ENCODE measurements around the gene C19orf47. TPM values are rescaled to one million over a fixed set of nuclear protein-coding genes. Genes with fewer than 3 reads are reported as not detected.

Gene C19orf47
- polyA plus RNA-seq, 1 experiment, result 15.9 TPM

DNA sequence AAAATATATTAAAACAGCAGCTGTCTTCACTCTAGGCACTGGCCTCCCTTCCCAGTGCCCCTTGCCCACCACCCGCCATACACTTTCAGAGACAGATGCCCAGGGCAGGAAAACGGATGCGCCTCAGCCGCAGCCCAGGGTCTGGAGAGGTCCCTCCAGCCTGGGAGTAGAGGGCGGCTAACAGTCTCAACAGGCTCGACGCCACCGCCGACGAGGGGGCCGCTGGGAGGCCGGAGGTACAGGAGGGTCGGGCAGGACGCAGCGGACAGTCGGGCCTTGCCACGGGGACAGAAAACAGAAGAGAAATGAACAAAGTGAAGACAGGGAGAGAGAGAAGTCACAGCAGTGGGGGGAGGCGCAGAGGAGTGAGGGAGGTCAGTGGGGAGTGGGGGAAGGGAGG lies 27.1 kb downstream of the C19orf47 start:
- DNase-seq (ENCODE audit: low read depth, low spot score), result no peak
- Histone ChIP-seq H3K27ac (ENCODE audit: low read depth, low read length) (no peak overlapping the region), H3K9me3 (ENCODE audit: control insufficient read depth, insufficient read depth, low read length) (no peaks in the 10 kb centered on the region), H3K27me3 (ENCODE audit: control insufficient read depth, insufficient read depth, low read length) (no peaks in the 10 kb centered on the region), H3K4me3 (ENCODE audit: low read depth, low read length) (no peak overlapping the region)
- TF ChIP-seq, protein P1, sequence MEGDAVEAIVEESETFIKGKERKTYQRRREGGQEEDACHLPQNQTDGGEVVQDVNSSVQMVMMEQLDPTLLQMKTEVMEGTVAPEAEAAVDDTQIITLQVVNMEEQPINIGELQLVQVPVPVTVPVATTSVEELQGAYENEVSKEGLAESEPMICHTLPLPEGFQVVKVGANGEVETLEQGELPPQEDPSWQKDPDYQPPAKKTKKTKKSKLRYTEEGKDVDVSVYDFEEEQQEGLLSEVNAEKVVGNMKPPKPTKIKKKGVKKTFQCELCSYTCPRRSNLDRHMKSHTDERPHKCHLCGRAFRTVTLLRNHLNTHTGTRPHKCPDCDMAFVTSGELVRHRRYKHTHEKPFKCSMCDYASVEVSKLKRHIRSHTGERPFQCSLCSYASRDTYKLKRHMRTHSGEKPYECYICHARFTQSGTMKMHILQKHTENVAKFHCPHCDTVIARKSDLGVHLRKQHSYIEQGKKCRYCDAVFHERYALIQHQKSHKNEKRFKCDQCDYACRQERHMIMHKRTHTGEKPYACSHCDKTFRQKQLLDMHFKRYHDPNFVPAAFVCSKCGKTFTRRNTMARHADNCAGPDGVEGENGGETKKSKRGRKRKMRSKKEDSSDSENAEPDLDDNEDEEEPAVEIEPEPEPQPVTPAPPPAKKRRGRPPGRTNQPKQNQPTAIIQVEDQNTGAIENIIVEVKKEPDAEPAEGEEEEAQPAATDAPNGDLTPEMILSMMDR (IDR thresholded peaks at IDR 0.05; ENCODE audit: low read depth, low read length), result no peak
- ChIA-PET POLR2A (no interaction called here), CTCF (interaction anchor here (1.4 kb wide), 1 partner anchor 16 kb away, joined by 4 read pairs; no protein-coding TSS in a partner anchor)

DNA sequence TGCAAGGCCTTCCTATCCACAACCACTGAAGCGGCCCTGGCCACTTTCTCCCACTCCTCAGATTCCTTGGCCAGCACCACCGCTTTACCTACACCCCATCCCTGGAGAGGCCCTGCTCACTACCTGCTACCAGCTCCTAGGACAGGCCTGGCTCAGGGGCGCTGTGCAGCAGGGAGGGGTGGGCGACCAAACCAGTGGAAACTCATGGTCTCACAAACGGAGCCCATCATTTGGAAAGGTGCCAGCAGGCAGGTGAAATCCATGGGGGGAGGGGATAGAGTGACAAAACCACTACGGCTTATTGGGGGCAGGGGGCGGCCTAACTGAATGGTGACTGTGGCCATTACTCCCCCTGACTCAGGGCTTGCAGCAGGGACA lies 27.6 kb downstream of the C19orf47 start:
- Histone ChIP-seq H3K27me3 (ENCODE audit: control insufficient read depth, insufficient read depth, low read length) (no peaks in the 10 kb centered on the region), H3K9me3 (ENCODE audit: control insufficient read depth, insufficient read depth, low read length) (no peaks in the 10 kb centered on the region), H3K27ac (ENCODE audit: low read depth, low read length) (no peak overlapping the region), H3K4me3 (ENCODE audit: low read depth, low read length) (no peak overlapping the region)
- ChIA-PET CTCF (interaction anchor here (0.7 kb wide), 1 partner anchor 15 kb away, joined by 6 read pairs; no protein-coding TSS in a partner anchor), POLR2A (no interaction called here)
- TF ChIP-seq, protein P1 (IDR thresholded peaks at IDR 0.05; ENCODE audit: low read depth, low read length), result no peak
- DNase-seq (ENCODE audit: low read depth, low spot score), result no peak

DNA sequence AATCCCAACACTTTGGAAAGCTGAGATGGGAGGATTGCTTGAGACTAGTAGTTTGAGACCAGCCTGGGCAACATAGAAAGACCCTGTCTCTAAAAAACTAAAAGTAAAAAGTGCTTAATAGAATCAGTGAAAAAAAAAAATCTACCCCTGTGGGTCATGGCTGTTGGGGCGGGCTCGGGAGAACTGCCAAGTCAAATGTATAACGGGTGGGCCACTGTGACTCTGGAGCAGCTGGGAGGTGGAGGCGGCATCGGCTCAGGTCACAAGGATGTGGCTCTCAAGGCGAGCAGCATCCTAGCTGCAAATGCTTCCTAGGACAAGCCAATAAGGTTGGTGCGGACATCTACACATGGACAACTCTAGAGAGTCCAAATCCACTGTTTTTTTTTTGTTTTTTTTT lies 30.9 kb downstream of the C19orf47 start:
- CTCF ChIA-PET, result interaction anchor here (1.0 kb wide), 1 partner anchor 12 kb away, joined by 3 read pairs; no protein-coding TSS in a partner anchor
- no peaks in the 10 kb centered on the region for H3K9me3 ChIP-seq (ENCODE audit: control insufficient read depth, insufficient read depth, low read length)
- POLR2A ChIA-PET, result no interaction called here
- TF ChIP-seq, protein P1 (IDR thresholded peaks at IDR 0.05; ENCODE audit: low read depth, low read length), result no peak
- H3K27me3 ChIP-seq (ENCODE audit: control insufficient read depth, insufficient read depth, low read length), result no peaks in the 10 kb centered on the region
- H3K4me3 ChIP-seq (ENCODE audit: low read depth, low read length), result no peak overlapping the region
- no peak for DNase-seq (ENCODE audit: low read depth, low spot score)
- H3K27ac ChIP-seq (ENCODE audit: low read depth, low read length), result no peak overlapping the region

DNA sequence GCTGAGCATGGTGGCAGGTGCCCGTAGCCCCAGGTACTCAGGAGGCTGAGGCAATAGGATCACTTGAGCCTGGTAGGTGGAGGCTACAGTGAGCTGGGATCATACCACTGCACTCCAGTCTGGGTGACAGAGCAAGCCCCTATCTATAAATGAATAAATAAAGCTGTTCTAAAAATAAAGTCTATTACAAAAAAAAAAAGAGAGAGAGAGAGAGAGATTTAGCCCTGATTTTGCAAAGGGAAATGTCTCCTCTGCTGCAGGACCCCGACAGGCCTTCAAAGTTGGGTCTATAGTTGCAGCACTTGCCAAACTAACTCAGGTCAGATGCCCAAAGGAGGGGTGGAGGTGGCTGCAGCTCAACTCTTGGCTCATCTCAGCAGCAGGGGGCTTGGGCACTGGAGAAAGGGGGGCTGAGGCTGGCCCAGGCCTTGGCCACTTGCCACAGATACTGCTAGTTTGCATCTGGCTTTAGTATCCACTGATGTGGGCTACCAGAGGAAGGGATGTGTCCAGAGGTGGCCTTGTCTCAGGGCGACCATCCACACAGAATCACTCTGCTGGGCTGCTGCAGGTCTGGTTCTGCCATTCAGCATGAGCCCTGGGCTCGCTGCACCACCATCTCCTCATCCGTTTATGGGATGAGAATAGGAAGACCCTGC lies 32.3 kb downstream of the C19orf47 start:
- CTCF ChIA-PET, result interaction anchor here (1.7 kb wide), 1 partner anchor 11 kb away, joined by 12 read pairs; no protein-coding TSS in a partner anchor
- H3K9me3 ChIP-seq (ENCODE audit: control insufficient read depth, insufficient read depth, low read length), result no peaks in the 10 kb centered on the region
- H3K27ac ChIP-seq (ENCODE audit: low read depth, low read length), result no peak overlapping the region
- H3K4me3 ChIP-seq (ENCODE audit: low read depth, low read length), result no peak overlapping the region
- no peak for DNase-seq (ENCODE audit: low read depth, low spot score)
- POLR2A ChIA-PET, result interaction anchor here (0.7 kb wide), 1 partner anchor 195 kb away, joined by 3 read pairs; no protein-coding TSS in a partner anchor
- no peaks in the 10 kb centered on the region for H3K27me3 ChIP-seq (ENCODE audit: control insufficient read depth, insufficient read depth, low read length)
- TF ChIP-seq, protein P1 (IDR thresholded peaks at IDR 0.05; ENCODE audit: low read depth, low read length), result no peak

DNA sequence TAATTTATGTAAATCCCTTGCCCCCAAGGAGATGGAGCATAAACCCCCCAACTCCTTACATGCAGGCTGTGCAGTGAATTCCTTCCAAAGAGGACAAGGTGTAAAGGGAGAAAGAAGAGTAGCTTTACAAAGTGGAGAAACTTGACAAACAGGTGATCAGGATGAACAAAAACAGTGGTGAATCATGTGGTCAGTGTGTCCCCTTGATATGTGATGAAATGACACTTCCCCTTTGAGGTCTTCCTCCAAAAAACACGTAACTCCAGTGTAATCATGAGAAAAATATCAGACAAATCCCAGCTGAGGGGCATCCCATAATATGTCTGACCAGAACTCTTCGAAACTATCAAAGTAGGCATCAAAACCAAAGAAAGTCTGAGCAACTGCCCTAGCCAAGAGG lies 33.5 kb downstream of the C19orf47 start:
- Histone ChIP-seq H3K4me3 (ENCODE audit: low read depth, low read length) (no peak overlapping the region), H3K27me3 (ENCODE audit: control insufficient read depth, insufficient read depth, low read length) (no peaks in the 10 kb centered on the region), H3K27ac (ENCODE audit: low read depth, low read length) (no peak overlapping the region), H3K9me3 (ENCODE audit: control insufficient read depth, insufficient read depth, low read length) (no peaks in the 10 kb centered on the region)
- ChIA-PET POLR2A (no interaction called here), CTCF (interaction anchor here (1.6 kb wide), 1 partner anchor 9 kb away, joined by 7 read pairs; no protein-coding TSS in a partner anchor)
- no peak for DNase-seq (ENCODE audit: low read depth, low spot score)
- TF ChIP-seq, protein P1 (IDR thresholded peaks at IDR 0.05; ENCODE audit: low read depth, low read length), result no peak

Data from AG04450 (cell line).